Glutamatergic neuron (in vitro differentiated cells): ENCODE results near the gene CTNNBIP1. TPM values are rescaled to one million over a fixed set of nuclear protein-coding genes. Genes with fewer than 3 reads are reported as not detected.

Source experiments
- DNase-seq: peaks from one replicate; pipeline ENCODE4 v3.0.0; 2022
- H3K27ac Mint-ChIP-seq: one replicate; pipeline ENCODE4 v1.8.0; 2020; ENCODE audit warnings: mild to moderate bottlenecking, mixed read lengths, inconsistent platforms; ENCODE audit not compliant: unreplicated experiment
- H3K27me3 Mint-ChIP-seq: one replicate; pipeline ENCODE4 v1.8.0; 2020; ENCODE audit warnings: mild to moderate bottlenecking, moderate library complexity, mixed read lengths, inconsistent platforms; ENCODE audit not compliant: unreplicated experiment
- H3K36me3 Mint-ChIP-seq: one replicate; pipeline ENCODE4 v1.8.0; 2020; ENCODE audit warnings: mild to moderate bottlenecking, mixed read lengths, inconsistent platforms; ENCODE audit not compliant: unreplicated experiment
- H3K4me1 Mint-ChIP-seq: one replicate; pipeline ENCODE4 v1.8.0; 2020; ENCODE audit warnings: mild to moderate bottlenecking, low read depth, mixed read lengths, inconsistent platforms; ENCODE audit not compliant: unreplicated experiment
- H3K4me3 Mint-ChIP-seq: one replicate; pipeline ENCODE4 v1.8.0; 2020; ENCODE audit warnings: mild to moderate bottlenecking, mixed read lengths, inconsistent platforms; ENCODE audit not compliant: unreplicated experiment
- H3K9me3 Mint-ChIP-seq: one replicate; pipeline ENCODE4 v1.8.0; 2020; ENCODE audit warnings: mild to moderate bottlenecking, moderate library complexity, mixed read lengths, inconsistent platforms; ENCODE audit not compliant: unreplicated experiment
- CTCF ChIP-seq: fragments of 200-600 bp; sonication (generic); IDR thresholded peaks from one replicate; pipeline ENCODE4 v1.5.0; 2021; ENCODE audit not compliant: partially characterized antibody, unreplicated experiment
- total RNA-seq: library from RNA; stranded (reverse); fragmentation: NEBNext Ultra II Directional; extraction: Animal tissue kit (Norgen Biotek cat#: 25700); gene quantifications from one replicate; pipeline ENCODE4 v1.2.1, GENCODE V29; 2021; ENCODE audit not compliant: unreplicated experiment

The CTNNBIP1 gene
- total RNA-seq, 1 donor from 2014 or later = 50.7 TPM

DNA sequence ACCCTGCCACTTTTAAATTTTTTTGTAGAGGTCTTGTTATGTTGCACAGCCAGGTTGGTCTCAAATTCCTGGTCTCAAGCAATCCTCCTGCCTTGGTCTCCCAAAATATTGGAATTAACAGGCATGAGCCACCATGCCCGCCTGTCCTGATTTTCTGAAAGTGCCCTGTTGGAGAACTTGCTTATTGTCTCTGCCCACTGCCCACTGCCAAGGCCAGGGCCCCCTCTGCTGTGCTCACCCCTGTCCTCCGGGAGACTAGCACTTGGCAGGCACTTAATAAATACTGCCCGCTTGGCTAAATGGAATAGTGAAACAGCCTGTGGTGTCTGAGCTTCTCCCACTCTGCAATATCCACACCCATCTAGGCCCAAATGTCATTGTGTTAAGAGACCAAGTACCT lies 35.7 kb downstream of the CTNNBIP1 start:
- H3K27me3 Mint-ChIP-seq = no peaks in the 10 kb centered on the region
- no peak overlapping the region for H3K27ac Mint-ChIP-seq
- no peak for DNase-seq
- peaks cover 7% of the 10 kb centered on the region for H3K9me3 Mint-ChIP-seq
- no peak overlapping the region for H3K4me3 Mint-ChIP-seq
- H3K36me3 Mint-ChIP-seq = no peaks in the 10 kb centered on the region
- TF ChIP-seq CTCF = no peak
- peaks cover 16% of the 10 kb centered on the region for H3K4me1 Mint-ChIP-seq

DNA sequence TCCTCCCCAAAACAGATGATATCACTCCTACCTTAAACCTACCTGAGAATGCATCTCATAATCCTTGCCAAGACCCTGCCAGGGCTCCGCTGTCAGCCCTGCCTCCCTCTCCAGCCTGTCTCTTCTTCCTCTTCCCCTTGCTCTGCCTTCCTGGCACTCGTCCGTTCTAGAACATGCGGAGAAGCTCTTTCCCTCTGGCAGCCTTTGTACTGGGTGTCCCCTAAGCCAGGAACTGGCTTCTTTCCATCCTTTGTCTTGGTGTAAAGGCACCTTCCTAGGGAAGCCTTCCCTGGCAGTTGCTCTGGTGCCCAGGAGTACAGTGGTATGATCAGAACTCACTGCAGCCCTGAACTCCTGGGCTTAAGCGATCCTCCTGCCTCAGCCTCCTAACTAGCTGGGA lies 36.1 kb downstream of the CTNNBIP1 start:
- Mint-ChIP-seq H3K27ac (no peak overlapping the region), H3K4me3 (no peak overlapping the region), H3K9me3 (peaks cover 7% of the 10 kb centered on the region), H3K4me1 (peaks cover 16% of the 10 kb centered on the region), H3K36me3 (no peaks in the 10 kb centered on the region), H3K27me3 (no peaks in the 10 kb centered on the region)
- no peak for TF ChIP-seq CTCF
- no peak for DNase-seq

DNA sequence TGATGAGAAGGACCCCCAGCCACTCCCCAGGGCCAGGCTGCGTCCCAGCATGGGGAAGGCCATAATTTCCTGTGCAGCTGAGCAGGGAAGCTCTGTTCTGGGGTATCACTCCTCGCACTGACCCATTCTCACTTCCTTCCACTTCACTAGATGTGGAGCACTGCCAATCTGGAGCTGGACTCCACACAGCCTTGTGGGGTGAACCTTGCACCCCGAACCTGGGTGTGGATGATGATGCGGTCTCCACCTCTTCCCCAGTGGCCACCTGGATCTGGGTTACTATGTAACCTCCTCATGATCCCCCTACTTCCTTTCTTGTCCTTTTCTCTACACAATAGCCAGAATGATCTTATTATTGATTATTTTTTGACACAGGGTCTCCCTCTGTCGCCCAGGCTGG lies 36.7 kb downstream of the CTNNBIP1 start:
- Mint-ChIP-seq H3K36me3 (no peaks in the 10 kb centered on the region), H3K4me3 (no peak overlapping the region), H3K4me1 (peaks cover 14% of the 10 kb centered on the region), H3K27me3 (no peaks in the 10 kb centered on the region), H3K9me3 (peaks cover 7% of the 10 kb centered on the region), H3K27ac (no peak overlapping the region)
- no peak for TF ChIP-seq CTCF
- no peak for DNase-seq

GRCh38 chr1:9872430-9873165 lies 37.5 kb downstream of the CTNNBIP1 start:
- H3K27me3 Mint-ChIP-seq = no peaks in the 10 kb centered on the region
- peaks cover 14% of the 10 kb centered on the region for H3K4me1 Mint-ChIP-seq
- no peak for DNase-seq
- H3K9me3 Mint-ChIP-seq = peaks cover 7% of the 10 kb centered on the region
- peak overlapping the region; percentile 14 for H3K4me3 Mint-ChIP-seq
- H3K36me3 Mint-ChIP-seq = no peaks in the 10 kb centered on the region
- TF ChIP-seq CTCF = no peak
- H3K27ac Mint-ChIP-seq = no peak overlapping the region

DNA sequence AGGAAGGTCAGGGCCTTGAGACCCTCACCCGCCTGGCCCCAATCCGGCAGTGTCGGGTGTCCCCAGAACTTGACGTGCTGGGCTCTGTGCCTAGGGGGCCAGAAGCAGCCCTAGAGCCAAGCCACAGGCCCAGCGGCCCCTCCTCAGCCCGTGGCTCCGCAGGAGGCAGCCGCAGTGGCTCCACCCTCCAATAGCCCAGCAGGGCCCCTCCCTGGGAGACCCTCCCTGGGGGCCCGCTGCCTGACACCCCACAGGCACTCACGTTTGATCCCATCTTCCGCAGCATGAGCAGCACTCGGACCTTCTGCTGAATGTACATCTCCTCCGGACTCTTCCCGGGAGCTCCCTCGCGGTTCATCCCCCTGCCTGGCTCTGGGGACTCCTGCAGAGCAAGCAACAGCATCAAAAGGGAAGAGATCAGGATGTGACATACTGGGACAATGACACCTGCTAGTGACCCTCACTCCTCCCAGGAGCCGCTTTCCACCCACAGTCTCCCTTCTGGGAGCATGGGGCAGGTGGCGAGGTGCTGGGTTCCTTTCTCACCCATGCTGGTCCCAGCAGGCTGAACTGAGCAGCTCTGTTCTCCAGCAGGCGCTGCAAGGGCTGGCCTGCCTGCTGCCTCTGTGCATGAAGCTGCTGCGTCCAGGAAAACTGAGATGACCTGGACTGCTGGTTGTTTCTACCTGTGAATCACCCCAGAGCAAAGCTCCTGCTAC lies 38.2 kb downstream of the CTNNBIP1 start:
- no peaks in the 10 kb centered on the region for H3K36me3 Mint-ChIP-seq
- TF ChIP-seq CTCF = no peak
- H3K27ac Mint-ChIP-seq = no peak overlapping the region
- no peak for DNase-seq
- H3K4me1 Mint-ChIP-seq = peaks cover 16% of the 10 kb centered on the region
- no peaks in the 10 kb centered on the region for H3K27me3 Mint-ChIP-seq
- H3K9me3 Mint-ChIP-seq = peaks cover 7% of the 10 kb centered on the region
- peak overlapping the region; percentile 14 for H3K4me3 Mint-ChIP-seq
